ENCODE measurements around the gene CEL.
A peak's percentile ranks its signal among the peaks of the same experiment; 100 is the strongest.

The CEL gene

DNA sequence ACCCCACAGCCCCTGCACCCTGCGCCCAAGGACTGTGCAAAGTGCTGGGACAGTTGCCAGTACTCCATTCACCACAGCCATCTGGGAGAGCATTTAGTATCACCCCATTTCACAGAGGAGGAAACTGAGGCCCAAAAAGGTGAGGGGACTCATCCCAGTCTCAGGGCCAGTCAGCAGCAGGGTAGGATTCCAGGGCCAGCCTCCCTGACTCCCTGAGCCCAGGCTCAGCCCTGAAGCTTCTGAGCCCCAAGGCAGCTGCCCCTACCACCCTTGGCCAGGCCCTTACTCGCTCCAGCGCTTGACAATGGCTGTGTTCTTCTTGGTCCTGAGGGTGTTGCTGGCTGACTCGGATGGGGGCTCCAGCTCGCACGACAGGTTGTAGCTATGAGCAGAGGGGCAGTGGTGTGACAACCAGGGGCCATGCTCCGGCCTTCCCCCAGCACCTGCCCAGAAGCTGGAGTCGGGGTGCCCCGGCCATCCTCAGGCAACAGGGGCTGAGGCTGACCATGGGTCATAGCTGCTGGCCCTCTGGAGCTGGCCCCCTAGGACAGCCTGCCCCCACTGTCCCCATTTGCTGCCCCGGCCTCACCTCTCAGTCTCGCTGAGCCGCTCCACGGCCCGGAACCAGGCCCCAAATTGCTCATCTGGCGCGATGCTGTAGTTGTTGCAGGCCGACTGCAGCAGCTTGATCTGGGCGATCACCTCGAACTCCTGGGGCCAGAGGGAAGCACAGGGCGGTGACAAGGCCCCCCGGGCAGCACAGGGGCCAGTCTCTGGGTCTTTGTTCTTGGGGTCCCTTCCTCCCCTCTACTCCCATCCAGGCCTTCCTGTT is 40.6 kb downstream of the CEL start:
- FAIRE-seq (peak; percentile 61), DNase-seq (ENCODE audit: insufficient read length, low spot score) (no peak)
- TF ChIP-seq SPI1 (IDR thresholded peaks at IDR 0.05; ENCODE audit: low read depth, low read length) (no peak), POU2F2 (IDR thresholded peaks at IDR 0.05; ENCODE audit: low read depth, low read length) (no peak), PAX5 (IDR thresholded peaks at IDR 0.05; ENCODE audit: insufficient read depth, low read length, severe bottlenecking) (no peak), POLR2A (IDR thresholded peaks at IDR 0.05; ENCODE audit: low read depth, low read length) (no peak), POLR2AphosphoS5 (IDR thresholded peaks at IDR 0.05; ENCODE audit: low read depth, low read length) (no peak), TAF1 (IDR thresholded peaks at IDR 0.05; ENCODE audit: low read depth, low read length) (no peak)

DNA sequence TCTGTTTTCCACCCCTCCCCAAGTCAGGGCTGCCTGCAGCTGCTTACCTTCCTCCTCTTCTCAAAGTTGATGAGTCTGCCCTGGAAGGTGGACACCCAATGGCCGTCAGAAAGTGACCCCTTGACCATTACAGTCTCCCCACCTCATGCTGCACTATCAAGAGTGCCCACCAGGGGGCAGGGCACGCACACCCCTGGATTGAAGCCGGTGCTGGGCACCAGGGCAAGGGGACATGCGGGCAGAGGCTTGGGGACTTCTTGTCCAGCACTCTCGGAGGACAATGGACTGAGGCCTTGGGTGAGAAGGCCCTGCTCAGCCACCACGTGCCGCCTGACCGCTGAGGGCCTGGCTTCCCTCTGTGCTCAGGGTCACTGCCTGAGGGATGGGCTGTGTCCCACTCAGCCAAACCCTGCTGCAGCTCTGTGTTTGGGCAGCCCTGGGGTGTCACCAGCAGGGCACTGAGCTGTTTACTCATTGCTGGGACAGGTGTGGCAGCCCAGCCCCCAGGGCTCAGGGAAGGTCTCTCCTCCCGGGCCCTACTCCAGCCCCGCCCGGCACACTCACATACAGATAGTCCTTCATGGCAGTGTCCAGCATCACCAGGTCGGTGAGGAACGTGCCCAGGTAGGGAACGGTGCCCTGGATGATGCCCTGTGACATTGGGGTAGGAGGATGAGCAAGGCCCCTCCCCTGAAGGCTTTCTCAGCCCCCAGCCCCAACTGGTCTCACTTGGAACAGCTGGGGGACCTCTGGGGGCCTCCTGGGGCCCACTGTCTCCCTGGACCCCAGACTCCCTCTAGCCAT is 41.6 kb downstream of the CEL start:
- peak; percentile 78 for DNase-seq (ENCODE audit: insufficient read length, low spot score)
- TF ChIP-seq POU2F2 (IDR thresholded peaks at IDR 0.05; ENCODE audit: low read depth, low read length) = no peak
- peak; percentile 36; the same call in 1 of the 2 replicates for TF ChIP-seq POLR2AphosphoS5 (IDR thresholded peaks at IDR 0.05; ENCODE audit: low read depth, low read length)
- TF ChIP-seq PAX5 (IDR thresholded peaks at IDR 0.05; ENCODE audit: insufficient read depth, low read length, severe bottlenecking) = no peak
- TF ChIP-seq POLR2A (IDR thresholded peaks at IDR 0.05; ENCODE audit: low read depth, low read length) = no peak
- TF ChIP-seq TAF1 (IDR thresholded peaks at IDR 0.05; ENCODE audit: low read depth, low read length) = no peak
- TF ChIP-seq SPI1 (IDR thresholded peaks at IDR 0.05; ENCODE audit: low read depth, low read length) = no peak
- peak; percentile 90 for FAIRE-seq

DNA sequence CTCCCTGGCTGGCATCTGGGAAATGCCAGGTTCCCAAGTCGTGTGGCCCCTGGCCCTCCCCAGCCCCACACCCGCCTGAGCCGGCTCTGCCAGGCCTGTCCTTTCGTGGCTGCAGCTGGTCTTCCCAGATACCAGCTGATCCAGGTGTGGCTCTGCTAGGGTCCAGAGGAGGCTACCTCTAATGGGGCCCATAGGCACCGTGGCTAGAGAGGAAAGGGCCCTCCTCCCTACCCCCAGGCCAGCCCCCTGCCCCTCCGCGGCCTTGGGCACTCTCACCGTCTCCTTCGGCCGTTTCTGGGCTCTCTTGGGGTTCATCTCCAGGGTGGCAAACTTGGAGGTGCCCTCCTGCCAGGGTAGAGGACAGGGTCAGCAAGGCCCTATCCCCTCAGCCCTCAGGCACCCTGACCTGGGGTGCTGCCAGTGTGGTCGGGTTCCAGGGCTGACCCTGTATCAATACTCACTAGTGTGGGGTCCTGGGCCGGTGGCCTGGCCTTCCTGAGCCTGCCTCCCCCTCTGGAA is 42.3 kb downstream of the CEL start:
- no peak for FAIRE-seq
- TF ChIP-seq PAX5 (IDR thresholded peaks at IDR 0.05; ENCODE audit: insufficient read depth, low read length, severe bottlenecking) (no peak), SPI1 (IDR thresholded peaks at IDR 0.05; ENCODE audit: low read depth, low read length) (no peak), POLR2AphosphoS5 (IDR thresholded peaks at IDR 0.05; ENCODE audit: low read depth, low read length) (no peak), POU2F2 (IDR thresholded peaks at IDR 0.05; ENCODE audit: low read depth, low read length) (no peak), POLR2A (IDR thresholded peaks at IDR 0.05; ENCODE audit: low read depth, low read length) (no peak), TAF1 (IDR thresholded peaks at IDR 0.05; ENCODE audit: low read depth, low read length) (no peak)
- DNase-seq (ENCODE audit: insufficient read length, low spot score) = no peak

DNA sequence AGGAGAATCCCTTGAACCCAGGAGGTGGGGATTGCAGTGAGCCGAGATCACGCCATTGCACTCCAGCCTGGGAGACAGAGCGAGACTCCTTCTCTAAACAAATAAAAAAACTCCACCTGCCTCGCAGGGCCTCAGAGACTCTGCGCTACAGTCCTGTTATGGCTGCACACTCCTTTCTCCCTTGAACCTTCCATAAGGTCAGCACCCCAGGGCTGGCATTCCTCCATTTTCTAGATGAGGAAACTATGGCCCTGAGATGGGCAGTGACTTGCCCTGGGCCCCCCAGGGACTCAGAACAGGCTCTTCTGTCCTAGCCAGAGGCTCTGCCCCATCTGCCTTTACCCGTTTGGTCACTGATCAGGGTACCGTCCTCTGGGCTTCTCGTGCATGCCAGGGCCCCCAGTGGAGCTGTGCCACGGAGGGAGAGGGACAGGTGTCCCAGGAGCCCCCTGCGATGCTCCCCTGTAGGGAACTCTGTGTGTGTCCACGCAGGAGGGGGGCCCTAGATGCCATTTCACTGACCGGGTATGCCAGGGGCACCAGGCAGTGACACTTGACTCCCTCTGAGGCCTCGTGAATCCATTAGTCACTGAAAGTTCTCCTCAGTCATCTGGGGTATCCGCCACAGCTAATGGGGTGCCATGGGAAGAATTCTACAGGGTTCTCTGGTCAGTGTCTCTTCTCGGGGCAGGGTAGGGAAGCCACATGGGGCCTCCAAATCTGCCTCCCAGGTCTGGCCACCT is 43.1 kb downstream of the CEL start:
- no peak for DNase-seq (ENCODE audit: insufficient read length, low spot score)
- FAIRE-seq = no peak
- TF ChIP-seq POU2F2 (IDR thresholded peaks at IDR 0.05; ENCODE audit: low read depth, low read length) (no peak), POLR2A (IDR thresholded peaks at IDR 0.05; ENCODE audit: low read depth, low read length) (no peak), SPI1 (IDR thresholded peaks at IDR 0.05; ENCODE audit: low read depth, low read length) (no peak), POLR2AphosphoS5 (IDR thresholded peaks at IDR 0.05; ENCODE audit: low read depth, low read length) (no peak), TAF1 (IDR thresholded peaks at IDR 0.05; ENCODE audit: low read depth, low read length) (no peak), PAX5 (IDR thresholded peaks at IDR 0.05; ENCODE audit: insufficient read depth, low read length, severe bottlenecking) (no peak)

DNA sequence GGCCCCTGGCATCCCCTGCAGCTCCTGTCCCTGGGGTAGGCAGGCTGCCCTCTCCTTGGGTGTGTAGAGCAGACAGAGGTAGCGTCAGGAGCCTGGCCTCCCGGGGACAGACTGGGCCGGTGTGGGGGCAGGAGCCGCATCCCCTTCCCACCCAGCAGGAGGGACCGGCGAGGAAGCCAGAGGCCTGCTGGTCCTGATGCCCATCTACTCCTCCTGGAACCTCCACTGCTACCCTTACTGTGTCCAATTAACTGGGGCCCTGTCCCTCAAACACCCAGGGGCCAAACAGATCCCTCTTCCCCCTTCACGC is 43.6 kb downstream of the CEL start:
- FAIRE-seq (no peak), DNase-seq (ENCODE audit: insufficient read length, low spot score) (no peak)
- no peak for TF ChIP-seq POLR2A (IDR thresholded peaks at IDR 0.05; ENCODE audit: low read depth, low read length)
- TF ChIP-seq SPI1 (IDR thresholded peaks at IDR 0.05; ENCODE audit: low read depth, low read length) = no peak
- no peak for TF ChIP-seq PAX5 (IDR thresholded peaks at IDR 0.05; ENCODE audit: insufficient read depth, low read length, severe bottlenecking)

DNA sequence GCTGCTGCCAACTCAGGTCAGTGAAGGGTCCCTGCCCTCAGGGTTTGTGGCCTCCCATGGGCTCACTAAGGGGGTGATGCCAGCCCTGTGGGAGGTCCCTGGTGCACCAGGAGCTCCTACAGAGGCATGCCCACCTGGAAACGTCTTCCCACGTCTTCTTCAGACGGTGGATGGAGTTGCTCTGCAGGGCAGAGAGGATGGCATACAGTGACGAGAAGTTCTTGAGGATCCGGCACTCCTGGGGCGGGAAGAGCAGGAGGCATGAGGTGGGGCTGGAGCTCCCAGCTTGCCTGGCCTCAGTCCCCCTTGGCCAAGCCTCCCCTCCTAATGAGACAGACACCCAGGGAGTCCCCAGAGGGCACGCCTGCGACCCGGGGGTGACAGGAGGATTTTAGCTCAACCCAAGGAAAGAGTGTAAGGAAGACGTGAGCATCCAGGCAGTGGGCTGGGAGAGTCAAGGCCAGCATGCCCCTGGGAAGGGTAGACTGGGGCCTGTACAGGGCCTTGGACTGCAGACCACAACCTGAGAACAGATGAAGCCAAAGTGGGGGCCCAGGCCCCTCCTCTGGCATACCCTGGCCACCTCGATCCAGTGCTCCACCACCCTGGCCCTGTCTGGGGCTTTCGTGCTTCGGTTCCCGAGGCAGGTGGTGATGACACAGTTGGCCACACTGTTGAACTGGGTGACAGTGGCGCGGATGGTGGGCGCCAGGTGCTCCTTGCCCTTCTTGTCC is 44.9 kb downstream of the CEL start:
- FAIRE-seq (no peak), DNase-seq (ENCODE audit: insufficient read length, low spot score) (no peak)
- no peak for TF ChIP-seq PAX5 (IDR thresholded peaks at IDR 0.05; ENCODE audit: insufficient read depth, low read length, severe bottlenecking)
- TF ChIP-seq POU2F2 (IDR thresholded peaks at IDR 0.05; ENCODE audit: low read depth, low read length) = no peak
- TF ChIP-seq POLR2AphosphoS5 (IDR thresholded peaks at IDR 0.05; ENCODE audit: low read depth, low read length) = no peak
- TF ChIP-seq POLR2A (IDR thresholded peaks at IDR 0.05; ENCODE audit: low read depth, low read length) = no peak
- TF ChIP-seq SPI1 (IDR thresholded peaks at IDR 0.05; ENCODE audit: low read depth, low read length) = no peak
- no peak for TF ChIP-seq TAF1 (IDR thresholded peaks at IDR 0.05; ENCODE audit: low read depth, low read length)

DNA sequence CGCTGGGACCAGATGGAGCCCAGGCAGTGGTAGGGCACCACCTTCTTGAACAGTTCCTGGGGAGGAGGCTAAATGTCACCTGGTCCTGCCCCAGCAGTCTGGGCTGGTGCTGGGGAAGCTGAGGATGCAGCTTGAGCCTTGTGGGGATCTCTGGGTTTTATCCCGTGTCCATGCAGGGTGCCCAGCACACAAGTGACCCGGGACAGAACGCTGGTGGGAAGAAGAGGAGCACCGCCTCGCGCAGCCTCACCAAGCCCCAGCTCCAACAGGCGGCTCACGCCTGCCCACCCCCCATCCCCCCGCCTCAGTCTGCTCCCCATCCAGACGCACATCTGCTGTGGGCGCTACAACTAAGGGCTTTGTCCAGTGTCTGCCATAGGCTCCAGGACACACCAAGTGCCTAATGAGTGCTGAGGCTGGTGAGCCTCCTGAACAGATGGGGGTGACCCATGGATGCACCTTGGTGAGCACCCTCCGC is 45.5 kb downstream of the CEL start:
- FAIRE-seq (no peak), DNase-seq (ENCODE audit: insufficient read length, low spot score) (no peak)
- no peak for TF ChIP-seq PAX5 (IDR thresholded peaks at IDR 0.05; ENCODE audit: insufficient read depth, low read length, severe bottlenecking)
- TF ChIP-seq POLR2A (IDR thresholded peaks at IDR 0.05; ENCODE audit: low read depth, low read length) = no peak
- TF ChIP-seq POU2F2 (IDR thresholded peaks at IDR 0.05; ENCODE audit: low read depth, low read length) = no peak
- TF ChIP-seq POLR2AphosphoS5 (IDR thresholded peaks at IDR 0.05; ENCODE audit: low read depth, low read length) = no peak
- no peak for TF ChIP-seq SPI1 (IDR thresholded peaks at IDR 0.05; ENCODE audit: low read depth, low read length)
- no peak for TF ChIP-seq TAF1 (IDR thresholded peaks at IDR 0.05; ENCODE audit: low read depth, low read length)

Data from GM12891 (cell line).